NCI-H1105 treated with DMSO at 0.1 percent for 48 hours (cell line): Measurements from ENCODE around the gene BNC2.
A peak's percentile ranks its signal among the peaks of the same experiment; 100 is the strongest.

ENCODE experiments used
- DNase-seq: peaks from one replicate; lab custom pipeline; 2025; lab: John Stamatoyannopoulos, UW

Gene BNC2

GRCh38 chr9:16594787-16595186, 275.7 kb downstream of the BNC2 start:
- no peak for DNase-seq

GRCh38 chr9:16593746-16594145, 276.7 kb downstream of the BNC2 start:
- DNase-seq: no peak

- no peak for DNase-seq
Measured at GRCh38 chr9:16591092-16591491, 279.4 kb downstream of the BNC2 start.

- no peak for DNase-seq
Measured at GRCh38 chr9:16585591-16585990, 284.9 kb downstream of the BNC2 start.

- no peak for DNase-seq
Measured at GRCh38 chr9:16579872-16580432, 290.5 kb downstream of the BNC2 start.

- no peak for DNase-seq
Measured at GRCh38 chr9:16575986-16576245, 294.6 kb downstream of the BNC2 start.

GRCh38 chr9:16575142-16575985, 295.1 kb downstream of the BNC2 start:
- DNase-seq: no peak

GRCh38 chr9:16572005-16572734, 298.3 kb downstream of the BNC2 start:
- no peak for DNase-seq

- DNase-seq: peak; percentile 95
Measured at GRCh38 chr9:16571127-16571802, 299.2 kb downstream of the BNC2 start.

- DNase-seq: no peak
Measured at GRCh38 chr9:16563446-16563845, 307.0 kb downstream of the BNC2 start.

GRCh38 chr9:16561121-16561520, 309.3 kb downstream of the BNC2 start:
- no peak for DNase-seq

- DNase-seq: peak; percentile 74
Measured at GRCh38 chr9:16559418-16560188, 310.9 kb downstream of the BNC2 start.

- no peak for DNase-seq
Measured at GRCh38 chr9:16555802-16556201, 314.7 kb downstream of the BNC2 start.

- no peak for DNase-seq
Measured at GRCh38 chr9:16553869-16554540, 316.5 kb downstream of the BNC2 start.

GRCh38 chr9:16552252-16552651, 318.2 kb downstream of the BNC2 start:
- DNase-seq: no peak

GRCh38 chr9:16551692-16552091, 318.8 kb downstream of the BNC2 start:
- DNase-seq: no peak

GRCh38 chr9:16545639-16546038, 324.8 kb downstream of the BNC2 start:
- no peak for DNase-seq

- DNase-seq: no peak
Measured at GRCh38 chr9:16544842-16545241, 325.6 kb downstream of the BNC2 start.

- DNase-seq: no peak
Measured at GRCh38 chr9:16543686-16544085, 326.8 kb downstream of the BNC2 start.

- DNase-seq: no peak
Measured at GRCh38 chr9:16543225-16543624, 327.2 kb downstream of the BNC2 start.

- DNase-seq: no peak
Measured at GRCh38 chr9:16542290-16542689, 328.2 kb downstream of the BNC2 start.
